NCI-H446 treated with DMSO at 0.1 percent for 48 hours (cell line): ENCODE measurements around the gene SORCS2.

Experiments
- DNase-seq: peaks from one replicate; lab custom pipeline; 2025; lab: John Stamatoyannopoulos, UW

SORCS2 gene

DNA sequence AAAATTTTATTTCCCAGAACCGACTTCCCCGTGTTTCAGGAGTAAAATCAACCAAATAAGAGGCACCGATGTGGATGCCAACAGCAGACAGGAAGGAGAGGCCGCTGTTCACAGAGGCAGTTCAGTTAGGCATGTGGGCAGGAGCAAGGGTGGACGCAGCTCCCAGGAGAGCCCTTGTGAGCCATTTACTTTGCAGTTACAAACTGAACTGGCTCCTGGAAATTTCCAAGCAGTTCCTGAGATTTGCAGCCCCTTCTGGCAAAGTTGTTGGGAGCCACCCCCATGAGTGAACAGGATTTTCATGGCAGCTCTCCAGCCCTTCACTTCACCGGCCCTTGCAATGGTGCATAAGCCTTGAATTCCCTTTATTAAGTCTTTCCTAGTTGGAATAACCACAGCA, 558.2 kb downstream of the SORCS2 start:
- DNase-seq = no peak

DNA sequence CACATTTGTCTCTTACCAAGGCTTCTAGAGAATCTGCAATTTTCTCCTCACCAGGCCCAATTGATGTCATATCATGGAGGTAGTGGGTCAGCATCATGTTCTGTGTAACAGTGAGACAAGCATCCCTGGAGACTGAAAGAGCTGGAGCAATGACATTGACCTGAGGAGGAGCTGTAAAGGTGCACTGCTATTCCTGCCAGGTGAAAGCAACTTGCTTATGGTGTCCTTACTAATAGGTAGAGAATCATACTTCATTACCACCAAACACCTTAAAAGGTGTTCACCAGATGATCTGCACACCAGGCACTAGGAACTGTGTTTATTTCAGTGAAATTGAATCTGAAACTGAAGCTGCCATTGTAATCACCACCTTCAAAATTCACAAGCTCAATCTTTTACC, 558.6 kb downstream of the SORCS2 start:
- no peak for DNase-seq

DNA sequence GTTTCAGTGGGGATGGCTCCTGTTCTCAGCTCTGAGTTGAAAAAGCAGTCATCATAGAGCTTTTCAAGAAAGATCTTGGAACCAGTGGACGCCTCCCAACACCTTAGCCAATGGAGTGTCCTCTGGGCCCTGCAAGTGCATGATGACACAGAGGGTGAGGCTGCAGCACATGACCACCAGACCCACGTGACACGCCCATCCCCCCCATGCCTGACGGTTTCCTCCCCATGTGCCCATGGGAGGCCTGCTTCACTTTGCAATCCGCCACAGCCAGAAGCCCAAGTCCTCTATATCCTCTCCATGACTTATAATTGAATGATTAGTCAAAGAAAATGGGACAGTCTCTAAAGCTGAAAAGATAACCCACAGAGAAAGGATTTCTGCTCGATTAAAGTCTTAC, 560.3 kb downstream of the SORCS2 start:
- no peak for DNase-seq

DNA sequence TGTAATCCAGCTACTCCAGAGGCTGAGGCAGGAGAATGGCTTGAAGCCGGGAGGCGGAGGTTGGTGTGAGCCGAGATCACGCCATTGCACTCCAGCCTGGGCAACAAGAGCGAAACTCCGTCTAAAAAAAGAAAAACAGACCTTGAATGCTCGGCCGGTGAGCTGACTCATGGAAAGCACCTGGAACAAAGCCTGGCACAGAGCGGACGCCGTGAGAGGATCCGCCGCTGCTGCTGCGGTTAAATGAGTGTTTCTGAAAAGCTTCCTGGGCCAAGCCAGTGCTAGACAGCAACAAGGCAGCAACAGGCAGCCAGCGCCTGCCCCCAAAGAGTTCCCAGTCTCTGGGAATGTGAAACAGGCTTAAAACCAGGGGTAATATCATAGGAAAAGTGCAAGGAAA, 560.9 kb downstream of the SORCS2 start:
- DNase-seq = no peak

DNA sequence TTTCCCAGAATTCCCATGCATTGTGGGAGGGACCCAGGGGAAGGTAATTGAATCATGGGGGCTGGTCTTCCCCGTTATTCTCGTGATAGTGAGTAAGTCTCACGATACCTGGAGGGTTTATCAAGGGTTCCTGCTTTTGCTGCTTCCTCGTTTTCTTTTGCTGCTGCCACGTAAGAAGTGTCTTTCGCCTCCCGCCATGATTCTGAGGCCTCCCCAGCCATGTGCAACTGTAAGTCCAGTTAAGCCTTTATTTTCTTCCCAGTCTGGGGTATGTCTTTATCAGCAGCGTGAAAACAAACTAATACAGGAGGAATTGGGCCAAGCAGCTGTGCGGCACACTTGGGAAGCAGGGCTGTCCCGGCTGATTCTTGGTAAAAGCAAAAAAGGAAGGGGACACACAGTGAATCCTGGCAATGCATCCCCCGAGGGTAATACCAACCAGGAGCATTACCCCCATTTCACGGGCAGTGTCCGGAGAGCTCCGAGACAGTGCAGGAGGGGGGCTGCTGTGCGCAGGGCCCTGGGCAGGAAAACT, 561.7 kb downstream of the SORCS2 start:
- DNase-seq = no peak

DNA sequence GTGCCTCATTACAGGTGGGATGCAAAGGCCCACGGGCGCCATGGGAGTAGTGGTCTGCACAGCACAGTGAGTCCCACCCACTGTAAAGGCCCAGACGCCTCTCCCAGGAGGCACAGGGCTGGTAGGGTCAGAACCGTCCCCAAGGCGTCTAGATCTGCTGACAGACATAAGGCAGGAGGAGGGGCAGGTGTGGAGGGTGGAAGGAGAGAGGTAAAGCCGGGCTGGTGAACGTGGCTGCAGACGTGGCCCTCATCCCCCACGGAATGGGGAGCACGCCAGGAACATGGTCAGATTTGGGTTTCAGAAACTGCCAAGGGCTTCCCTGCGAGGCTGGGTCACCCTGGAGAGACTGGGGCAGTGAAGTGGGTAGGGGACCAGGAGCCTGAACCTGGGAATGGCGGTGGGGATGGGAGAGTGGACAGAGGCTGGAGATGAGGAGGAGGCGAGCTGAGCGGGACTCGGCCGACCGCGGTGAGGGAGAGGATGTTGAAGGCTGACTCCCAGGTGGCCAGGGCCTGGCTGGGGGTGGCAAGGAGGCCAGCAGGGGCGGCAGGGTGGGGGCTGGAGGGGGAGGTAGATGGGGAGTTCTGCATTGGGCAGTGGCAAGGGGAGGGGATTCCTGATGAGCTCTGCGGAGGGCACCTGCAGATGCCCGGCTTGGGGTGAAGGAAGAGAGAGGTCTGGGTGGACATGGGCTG, 562.4 kb downstream of the SORCS2 start:
- no peak for DNase-seq

DNA sequence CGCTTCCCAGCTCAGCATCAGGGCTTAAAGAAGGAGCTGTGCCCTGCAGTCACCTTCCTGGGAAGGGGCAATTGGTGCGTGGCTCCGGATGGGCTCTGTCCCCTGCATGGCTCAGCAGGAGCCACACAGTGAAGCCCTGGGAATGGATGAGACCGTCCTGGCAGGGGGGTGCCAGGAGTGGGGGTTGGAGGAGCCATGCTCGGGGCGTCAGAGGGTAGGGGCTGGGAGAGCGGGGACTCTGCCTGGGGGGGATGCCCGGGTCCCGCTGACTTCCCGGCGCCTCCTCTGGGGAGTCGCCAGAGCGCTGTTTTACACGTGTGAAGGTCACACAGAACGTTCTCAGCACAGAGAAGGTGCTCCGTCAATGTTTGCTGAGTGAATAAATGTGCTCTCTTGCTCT, 563.2 kb downstream of the SORCS2 start:
- no peak for DNase-seq

DNA sequence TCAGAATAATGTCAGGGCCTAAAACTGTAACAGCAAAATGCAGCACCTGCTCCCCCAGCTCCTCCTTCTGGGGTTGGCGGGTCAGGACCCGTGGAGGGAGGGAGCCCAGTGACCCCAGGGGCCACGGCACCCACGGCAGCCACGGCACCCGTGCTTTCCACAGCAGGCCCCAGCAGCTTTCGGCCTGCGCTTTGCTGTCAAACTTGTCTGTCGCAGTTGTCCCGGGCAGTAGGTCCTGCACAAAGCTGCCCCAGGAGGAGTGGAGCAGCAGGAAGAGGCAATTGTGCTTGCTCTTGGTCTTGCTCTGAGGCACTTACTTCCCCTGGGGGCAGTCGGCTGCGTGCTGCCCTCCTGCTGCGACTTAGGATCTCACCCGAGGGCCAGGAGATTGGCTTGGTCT, 563.7 kb downstream of the SORCS2 start:
- DNase-seq = no peak

DNA sequence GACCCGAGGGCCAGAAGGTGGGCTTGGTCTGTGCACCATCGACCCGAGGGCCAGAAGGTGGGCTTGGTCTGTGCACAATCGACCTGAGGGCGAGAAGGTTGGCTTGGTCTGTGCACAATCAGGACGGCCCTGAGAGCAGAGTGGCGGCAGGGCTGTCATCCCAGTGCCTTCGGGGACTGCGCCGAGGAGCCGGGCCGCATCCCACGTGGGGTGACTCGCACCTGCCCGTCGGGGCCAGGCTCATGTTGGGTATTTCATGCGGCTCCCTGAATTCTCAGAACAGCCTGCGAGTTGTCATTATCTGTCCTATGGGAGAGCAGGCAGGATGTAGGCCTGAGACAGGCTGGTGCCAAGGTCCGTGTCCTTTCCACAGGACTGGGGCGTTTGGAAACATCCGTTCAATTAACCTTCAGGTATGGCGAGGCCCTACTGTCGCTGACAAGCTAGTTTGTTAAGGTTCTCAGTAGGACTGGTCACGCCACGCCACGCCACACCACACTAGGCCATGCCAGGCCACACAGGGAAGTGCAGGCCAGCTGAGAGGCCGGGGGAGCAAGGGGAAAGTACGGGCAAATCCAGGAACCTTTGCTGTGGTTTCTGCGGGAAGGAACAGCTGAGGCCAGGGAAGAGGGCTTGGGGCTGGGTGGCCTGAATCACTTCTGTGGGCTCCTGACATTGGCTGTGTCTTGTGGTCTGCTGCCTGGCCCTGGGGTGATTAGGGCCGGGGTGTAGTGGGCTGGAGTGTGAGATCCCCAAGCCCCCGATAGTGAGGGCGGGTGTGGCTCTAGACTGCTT, 564.4 kb downstream of the SORCS2 start:
- no peak for DNase-seq

DNA sequence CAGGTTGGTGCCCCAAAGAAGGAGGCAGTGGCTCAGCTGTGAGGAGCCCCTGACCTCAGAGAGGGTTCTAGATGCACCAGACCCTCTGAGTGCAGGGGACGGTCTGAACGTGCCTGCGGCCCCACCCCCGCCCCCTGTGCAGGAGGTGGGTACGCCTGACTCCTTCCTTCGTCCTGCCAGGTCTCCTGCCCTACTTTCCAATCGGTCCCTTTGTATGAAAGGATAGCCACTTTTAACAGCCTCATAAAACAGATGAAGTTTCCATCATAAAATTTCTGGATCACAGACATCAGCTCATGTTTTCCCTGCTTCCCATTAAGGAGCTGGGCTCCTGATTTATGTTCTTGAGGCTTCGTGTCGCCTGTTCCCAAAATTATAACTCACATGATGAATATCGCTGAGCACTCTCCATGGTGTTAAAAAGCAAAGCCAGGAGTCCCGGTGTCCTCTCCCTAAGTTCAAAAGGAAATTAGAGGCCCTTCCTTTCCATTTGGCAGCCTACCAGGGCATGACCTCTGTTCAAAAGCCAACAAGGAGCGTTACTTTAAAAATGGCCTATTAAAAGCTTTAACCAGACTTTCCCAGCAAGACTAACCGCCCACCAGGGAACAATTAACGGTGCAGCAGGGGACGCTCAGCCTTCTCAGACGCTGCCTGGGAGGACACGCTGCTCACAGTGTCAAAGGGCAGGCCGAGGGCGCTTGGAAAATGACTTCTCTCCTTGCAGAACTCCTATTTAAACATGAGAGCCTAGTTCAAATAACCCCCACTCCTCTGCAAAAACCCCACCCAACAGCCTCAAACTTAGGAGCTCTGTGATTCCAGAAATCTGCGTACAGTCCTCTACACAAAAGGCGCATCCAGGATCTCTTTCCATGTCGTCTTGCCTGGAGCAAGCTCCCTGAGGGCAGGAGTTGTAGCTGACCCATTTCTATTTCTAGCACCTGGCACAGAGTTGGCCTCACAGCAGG, 565.4 kb downstream of the SORCS2 start:
- DNase-seq = no peak

DNA sequence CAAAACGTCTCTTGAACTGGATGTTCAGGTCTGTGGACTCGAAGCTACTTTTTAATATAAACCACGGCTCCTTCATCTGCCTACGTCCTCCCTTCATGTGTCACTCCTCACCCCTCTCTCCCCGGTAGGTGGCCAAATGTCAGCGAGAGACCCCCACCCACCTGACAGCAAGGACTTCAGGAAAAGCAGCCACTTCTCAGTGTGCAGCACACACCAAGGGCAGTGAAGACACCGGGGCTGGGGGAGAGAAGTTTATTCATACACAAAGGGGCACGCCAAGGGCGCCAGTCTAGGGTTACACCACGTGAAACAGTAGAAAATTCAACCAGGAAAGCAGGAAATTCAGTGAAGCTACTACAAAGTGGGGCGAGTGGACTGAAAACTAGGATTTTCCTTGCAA, 566.1 kb downstream of the SORCS2 start:
- DNase-seq = no peak

DNA sequence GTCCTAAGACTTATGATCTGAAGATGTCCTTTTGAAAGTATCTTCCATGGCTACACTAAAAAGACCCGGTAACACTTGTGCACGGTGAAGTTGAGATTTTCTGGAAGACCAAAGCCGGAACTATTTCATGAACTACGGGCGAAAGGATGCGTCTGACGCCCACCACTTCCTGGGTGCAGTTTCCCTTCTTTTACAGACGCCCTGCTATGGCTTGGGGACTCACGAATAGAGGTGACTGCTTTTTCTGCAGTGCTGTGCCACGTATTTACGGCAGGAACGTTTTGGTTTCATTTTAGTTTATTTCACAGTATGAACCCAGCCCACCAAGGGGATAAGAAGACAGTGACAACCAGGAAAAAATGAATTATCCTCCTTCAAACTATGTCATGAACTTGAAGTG, 566.9 kb downstream of the SORCS2 start:
- DNase-seq = no peak

DNA sequence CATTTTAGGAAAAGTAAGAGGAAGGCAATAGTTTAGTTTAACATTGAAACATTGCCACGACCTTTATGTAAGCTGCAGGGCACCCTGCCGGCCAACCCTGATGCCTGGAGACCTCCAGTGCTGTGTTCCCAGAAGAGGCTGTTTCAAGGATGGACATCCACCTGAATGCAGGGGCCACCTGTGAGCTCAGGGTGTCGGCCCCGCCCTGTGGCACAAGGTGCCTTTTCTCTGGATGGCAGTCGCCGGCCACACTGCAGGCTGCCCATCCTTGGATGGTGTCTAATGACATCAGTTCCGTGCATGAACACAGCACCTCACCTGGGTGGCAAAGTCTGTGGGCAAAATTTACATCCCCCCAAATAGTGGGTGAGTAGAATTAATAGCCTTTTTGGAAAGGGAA, 567.3 kb downstream of the SORCS2 start:
- no peak for DNase-seq

DNA sequence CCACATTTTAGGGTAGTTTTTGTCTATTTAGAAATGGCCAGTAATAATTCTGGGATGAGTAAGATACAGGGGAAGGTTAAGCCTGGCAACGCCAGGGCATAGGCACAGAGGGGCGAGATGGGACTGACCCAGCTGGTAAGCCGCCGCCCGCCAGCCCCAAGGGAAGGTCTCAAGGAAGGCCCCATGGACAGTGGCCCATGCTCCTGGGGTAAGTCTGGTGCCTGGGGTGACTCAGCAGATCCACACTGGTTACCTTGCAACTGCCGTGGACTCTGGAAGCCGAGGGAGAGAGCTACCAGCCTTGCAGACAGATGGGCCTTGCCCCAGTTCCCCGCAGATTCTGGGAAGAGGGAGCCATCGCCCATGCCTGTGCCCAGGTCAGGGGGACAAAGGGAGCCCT, 567.9 kb downstream of the SORCS2 start:
- no peak for DNase-seq

DNA sequence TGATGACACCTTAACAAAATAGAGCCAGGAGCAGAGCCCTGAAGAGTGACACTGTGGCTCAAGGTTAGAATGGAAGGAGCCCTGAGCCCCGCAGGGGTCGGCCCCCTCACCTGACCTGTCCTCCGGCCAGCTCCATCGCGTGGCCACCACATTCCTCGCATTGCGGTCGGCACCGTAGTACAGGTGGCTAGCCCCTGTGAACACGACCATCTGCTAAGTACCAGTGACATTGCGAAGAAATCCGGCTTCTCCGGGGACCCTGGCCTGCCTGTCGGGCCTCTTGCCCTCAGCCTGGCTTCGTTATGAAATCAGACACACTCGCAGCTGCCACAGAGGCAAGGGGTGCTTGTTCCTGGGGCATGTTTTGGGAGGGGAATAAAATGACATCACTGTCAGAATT, 568.4 kb downstream of the SORCS2 start:
- DNase-seq = no peak

DNA sequence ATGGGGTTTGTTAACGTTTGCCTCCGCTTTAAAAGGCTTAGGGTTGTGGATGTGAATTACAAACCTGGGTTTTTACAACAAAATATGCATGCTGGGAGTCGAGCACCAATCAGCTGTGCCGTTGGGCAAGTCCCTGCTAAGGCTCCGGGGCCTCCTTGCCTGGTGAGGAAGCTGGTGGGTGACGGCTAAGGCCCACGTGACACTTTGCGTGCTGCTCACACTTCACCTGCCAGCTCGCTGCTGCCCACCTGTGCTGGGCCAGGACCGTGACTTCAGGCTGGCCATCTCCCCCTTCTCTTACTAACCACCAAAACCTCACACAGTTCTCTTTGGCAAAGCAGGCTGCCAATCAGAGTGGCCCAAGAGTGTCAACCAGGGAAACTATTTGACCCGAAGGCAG, 569.0 kb downstream of the SORCS2 start:
- no peak for DNase-seq

DNA sequence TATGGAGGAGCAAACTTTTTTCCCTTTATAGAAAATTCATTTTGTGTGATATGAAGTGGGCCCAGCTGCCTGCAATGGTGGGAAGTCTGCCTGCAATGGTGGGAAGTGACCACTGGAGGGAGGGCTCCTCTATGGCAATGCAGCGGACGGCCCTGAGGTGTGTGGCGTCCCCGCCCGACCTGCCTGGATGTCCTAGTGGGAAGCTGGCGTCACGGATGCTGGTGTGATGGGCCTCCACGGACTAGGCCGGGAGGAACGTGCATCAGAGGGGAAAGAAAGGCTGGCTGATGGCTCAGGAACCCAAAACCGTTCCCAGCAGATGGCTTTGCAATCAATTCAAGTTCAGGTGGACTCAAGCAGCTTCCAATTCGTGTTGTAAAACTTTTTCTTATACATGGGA, 569.4 kb downstream of the SORCS2 start:
- no peak for DNase-seq

DNA sequence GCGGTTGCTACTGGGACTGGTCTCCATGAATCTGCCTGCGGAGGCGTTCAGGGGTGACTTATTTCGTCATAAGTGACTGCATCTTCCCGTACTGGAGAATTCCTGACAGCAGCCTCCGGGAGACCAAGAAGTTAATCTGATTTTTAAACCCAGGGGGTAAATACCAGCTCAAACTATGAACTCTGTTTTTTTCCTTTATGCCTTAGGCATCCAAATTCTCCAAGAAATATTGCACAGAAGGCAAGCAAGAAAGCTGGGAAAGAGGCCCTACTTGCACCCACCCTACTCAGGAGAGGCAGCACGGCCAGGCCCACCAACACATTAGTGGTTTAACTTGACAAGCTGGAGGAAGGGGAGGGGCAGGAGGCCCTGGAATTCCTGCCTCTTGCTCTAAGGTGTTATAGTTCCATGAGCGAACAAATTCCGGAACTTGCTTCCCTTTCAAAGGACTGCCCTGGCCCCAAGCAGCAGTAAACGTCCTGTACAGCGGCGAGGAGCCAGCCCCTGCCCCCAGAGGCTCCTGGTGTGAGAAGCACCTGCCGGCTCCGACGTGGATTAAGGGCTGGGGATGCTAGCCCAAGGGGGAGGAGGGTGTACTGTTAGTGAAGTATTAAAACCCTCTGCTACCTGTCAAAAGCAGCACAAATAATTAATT, 570.2 kb downstream of the SORCS2 start:
- no peak for DNase-seq

DNA sequence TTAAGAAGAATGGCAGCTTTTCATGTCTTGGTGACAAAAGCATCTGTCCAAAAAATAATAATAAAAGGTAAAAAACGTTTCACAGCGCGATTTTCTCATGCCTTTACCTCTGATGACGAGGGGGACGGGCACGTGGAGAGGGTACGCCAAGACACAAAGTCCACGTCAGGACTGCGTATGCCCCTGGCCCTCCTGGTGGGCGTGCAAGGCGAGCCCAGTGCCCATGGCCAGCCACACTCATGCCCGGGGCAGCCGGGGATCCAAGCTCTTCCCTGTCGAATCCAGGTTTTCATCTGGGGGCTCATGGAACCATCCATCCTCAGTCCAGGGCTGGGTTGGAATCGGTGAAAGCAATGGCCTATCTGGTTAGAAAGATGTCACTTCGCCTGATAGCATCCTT, 570.8 kb downstream of the SORCS2 start:
- DNase-seq = no peak

DNA sequence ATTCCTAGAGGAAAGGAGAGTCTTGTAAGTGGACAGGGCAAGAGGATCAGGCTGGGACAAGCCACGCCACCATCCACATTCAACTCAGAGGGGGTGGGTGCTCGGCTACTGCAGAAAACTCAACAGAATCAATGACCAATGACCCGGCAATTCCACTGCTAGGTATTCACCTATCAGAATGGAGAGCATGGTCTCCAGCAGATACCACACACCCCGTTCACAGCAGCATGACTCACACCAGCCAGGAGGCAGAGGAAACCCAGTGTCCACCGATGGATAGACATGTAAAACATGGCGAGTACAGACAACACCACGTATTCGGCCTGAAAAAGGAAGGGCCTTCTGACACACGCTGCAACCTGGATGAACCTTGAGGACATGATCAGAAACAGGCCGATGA, 571.5 kb downstream of the SORCS2 start:
- no peak for DNase-seq

DNA sequence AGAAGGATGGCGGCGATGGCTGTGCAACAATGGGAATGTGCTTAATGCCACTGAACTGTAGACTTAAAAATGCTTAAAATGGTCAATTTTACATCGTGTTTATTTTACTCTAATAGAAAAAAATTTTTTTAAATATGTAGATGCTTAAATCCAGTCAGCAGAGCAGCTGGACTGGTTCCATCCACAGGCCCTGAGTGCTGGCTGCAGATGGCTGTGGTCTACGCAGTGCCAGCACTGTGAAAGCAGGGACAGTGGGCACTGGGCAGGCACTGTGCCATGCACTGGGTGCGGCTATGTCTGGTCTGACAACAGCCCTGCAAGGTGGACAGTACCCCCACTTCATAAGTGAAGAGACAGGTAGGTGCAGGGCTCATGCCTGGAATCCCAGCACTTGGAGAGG, 572.1 kb downstream of the SORCS2 start:
- DNase-seq = no peak

DNA sequence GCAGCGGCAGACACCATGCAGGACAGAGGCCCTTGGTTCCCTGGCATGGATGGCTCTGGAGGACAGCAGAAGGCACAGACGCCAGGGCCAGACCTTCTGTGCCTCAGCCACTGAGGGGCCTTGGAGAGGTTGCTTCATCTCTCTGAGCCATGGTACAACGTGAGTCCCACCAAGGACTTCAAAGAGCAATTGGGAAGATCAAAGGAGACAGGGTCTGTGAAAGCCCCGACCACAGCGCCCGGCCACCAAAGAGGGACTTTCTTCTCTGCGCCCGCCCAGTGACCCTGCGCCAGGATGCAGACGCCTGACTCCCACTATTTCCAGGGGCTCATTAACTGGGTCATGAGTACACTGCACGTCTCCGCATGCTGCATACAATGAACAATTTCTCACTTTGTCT, 573.3 kb downstream of the SORCS2 start:
- no peak for DNase-seq
